ENCODE results near the gene POU2AF1.
"Not testable (repeated sequence)": the region's sequence is repeated elsewhere in the genome, so short reads cannot be mapped to it uniquely, and the experiment has no call there.

The POU2AF1 gene

GRCh38 chr11:111339758-111340388 lies 39.2 kb downstream of the POU2AF1 start:
- no peak for DNase-seq

GRCh38 chr11:111336582-111337256 lies 42.4 kb downstream of the POU2AF1 start:
- DNase-seq, result no peak

- no peak for DNase-seq
Measured at GRCh38 chr11:111336062-111336461, 43.0 kb downstream of the POU2AF1 start.

GRCh38 chr11:111335549-111335948 lies 43.5 kb downstream of the POU2AF1 start:
- no peak for DNase-seq

GRCh38 chr11:111334532-111335502 lies 44.3 kb downstream of the POU2AF1 start:
- peak; percentile 20 for DNase-seq

GRCh38 chr11:111331711-111332479 lies 47.2 kb downstream of the POU2AF1 start:
- DNase-seq, result no peak

- DNase-seq, result no peak
Measured at GRCh38 chr11:111330234-111330893, 48.7 kb downstream of the POU2AF1 start.

GRCh38 chr11:111329306-111330204 lies 49.5 kb downstream of the POU2AF1 start:
- DNase-seq, result no peak

GRCh38 chr11:111327908-111328624 lies 51.0 kb downstream of the POU2AF1 start:
- no peak for DNase-seq

GRCh38 chr11:111326824-111327223 lies 52.3 kb downstream of the POU2AF1 start:
- no peak for DNase-seq

- DNase-seq, result no peak
Measured at GRCh38 chr11:111325259-111325658, 53.8 kb downstream of the POU2AF1 start.

GRCh38 chr11:111324277-111324720 lies 54.8 kb downstream of the POU2AF1 start:
- no peak for DNase-seq

GRCh38 chr11:111322534-111322933 lies 56.5 kb downstream of the POU2AF1 start:
- no peak for DNase-seq

- no peak for DNase-seq
Measured at GRCh38 chr11:111320728-111321568, 58.1 kb downstream of the POU2AF1 start.

GRCh38 chr11:111320199-111320598 lies 58.9 kb downstream of the POU2AF1 start:
- DNase-seq, result not testable (repeated sequence)

- no peak for DNase-seq
Measured at GRCh38 chr11:111319296-111319695, 59.8 kb downstream of the POU2AF1 start.

- DNase-seq, result no peak
Measured at GRCh38 chr11:111312076-111312475, 67.0 kb downstream of the POU2AF1 start.

- no peak for DNase-seq
Measured at GRCh38 chr11:111310723-111311122, 68.4 kb downstream of the POU2AF1 start.

- DNase-seq, result peak; percentile 56
Measured at GRCh38 chr11:111310088-111310487, 69.0 kb downstream of the POU2AF1 start.
